Gastrocnemius medialis (tissue), 4 donors: ENCODE data around the gene GBA2. TPM values are rescaled to one million over a fixed set of nuclear protein-coding genes. Genes with fewer than 3 reads are reported as not detected.

Experiments
- ATAC-seq, 2 donors: fragments of 150-250 bp; one replicate each; pipeline ENCODE4 v1.9.1; 2016
- DNase-seq, 2 donors: peaks; one replicate each; pipeline ENCODE4 v3.0.0-alpha.2; 2019
- H3K27ac ChIP-seq, 4 donors: fragments of 200-600 bp; sonication (generic); 1 replicate in 1 of 4; 2 replicates in 3 of 4; pipeline ENCODE4 v1.5.1; 2016 to 2018; ENCODE audit warnings: mild to moderate bottlenecking in 2 of 4, moderate library complexity in 1 of 4
- H3K27me3 ChIP-seq, 3 donors: fragments of 200-600 bp; sonication (generic) in 2 of 3; 1 replicate in 1 of 3; 2 replicates in 2 of 3; pipeline versions ENCODE4 v1.5.1 to v1.6.0; 2016 to 2019; ENCODE audit warnings: mild to moderate bottlenecking in 1 of 3, moderate library complexity in 1 of 3
- H3K36me3 ChIP-seq, 2 donors: fragments of 200-600 bp; sonication (generic) in 1 of 2; one replicate each; pipeline ENCODE4 v1.5.1; 2017 to 2018
- H3K4me1 ChIP-seq, 2 donors: fragments of 200-600 bp; sonication (generic) in 1 of 2; one replicate each; pipeline ENCODE4 v1.5.1; 2016 to 2017; ENCODE audit warnings: mild to moderate bottlenecking in 2 of 2
- H3K4me3 ChIP-seq, 4 donors: fragments of 200-600 bp; sonication (generic) in 3 of 4; 1 replicate in 1 of 4; 2 replicates in 3 of 4; pipeline ENCODE4 v1.5.1; 2016 to 2019; ENCODE audit warnings: mild to moderate bottlenecking in 2 of 4
- H3K9me3 ChIP-seq, 3 donors: fragments of 200-600 bp; sonication (generic) in 2 of 3; 1 replicate in 1 of 3; 2 replicates in 2 of 3; pipeline ENCODE4 v1.5.1; 2016 to 2019
- POLR2A ChIP-seq, 2 donors: fragments of 450-650 bp; IDR thresholded peaks; one replicate each; pipeline ENCODE4 v1.6.1; 2017; ENCODE audit warnings: antibody characterized with exemption in 2 of 2, mild to moderate bottlenecking in 2 of 2, moderate library complexity in 2 of 2
- in situ Hi-C, 4 donors: fragments of 200-750 bp; cut with MboI; loops; one replicate each; pipeline versions ENCODE4 v1.15.0 to v1.8.0; 2017; ENCODE audit warnings: low sequenced_read_pairs in 4 of 4
- intact Hi-C: fragments of 100-400 bp; cut with DNase I; formaldehyde crosslinking; loops from one replicate; pipeline ENCODE4 v1.15.1; 2023; ENCODE audit warnings: low total_unique reads
- total RNA-seq, 4 donors: library from RNA; depleted of rRNA; stranded (reverse); fragments of >200 nt; gene quantifications; one replicate each; pipeline versions ENCODE4 v1.1.0 to v1.2.3, GENCODE V29; 2016
- TF ChIP-seq, protein P1 (sequence below), 5 experiments: fragments of 450-650 bp in 3 of 5; fragments of 200-600 bp in 2 of 5; sonication (generic) in 2 of 5; IDR thresholded peaks in 4 of 5; conservative IDR thresholded peaks in 1 of 5; 1 replicate in 4 of 5; 2 replicates in 1 of 5; pipeline ENCODE4 v1.5.1; 2016 to 2019; ENCODE audit warnings: antibody characterized with exemption in 5 of 5, mild to moderate bottlenecking in 3 of 5, moderate library complexity in 3 of 5

The GBA2 gene
- total RNA-seq, 4 donors from 2014 or later = 47.3 to 63.2 (median 51.4) TPM

DNA sequence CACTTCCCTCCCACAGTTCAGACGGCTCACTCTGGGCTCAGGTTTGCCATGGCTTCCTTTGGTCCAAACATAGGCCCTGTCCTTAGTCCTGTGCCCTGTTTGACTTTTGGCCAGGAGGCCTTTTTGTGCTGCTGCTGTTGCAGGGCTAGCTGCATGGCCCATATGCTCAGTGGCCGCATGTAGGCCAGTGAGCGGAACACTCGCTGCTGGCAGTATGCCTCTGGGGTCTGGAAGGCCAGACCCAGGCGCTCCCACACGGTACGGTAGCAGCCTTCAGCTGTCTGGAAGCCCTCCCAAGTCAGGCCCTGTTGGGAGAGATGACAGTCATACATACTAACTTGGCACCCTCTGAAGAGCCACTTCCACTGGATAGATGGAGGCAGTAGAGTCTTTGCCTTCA, 11.9 kb downstream of the GBA2 start:
- intact Hi-C loops = loop anchor here (10.0 kb wide), 1 partner anchor 252 kb away; no protein-coding TSS in a partner anchor

DNA sequence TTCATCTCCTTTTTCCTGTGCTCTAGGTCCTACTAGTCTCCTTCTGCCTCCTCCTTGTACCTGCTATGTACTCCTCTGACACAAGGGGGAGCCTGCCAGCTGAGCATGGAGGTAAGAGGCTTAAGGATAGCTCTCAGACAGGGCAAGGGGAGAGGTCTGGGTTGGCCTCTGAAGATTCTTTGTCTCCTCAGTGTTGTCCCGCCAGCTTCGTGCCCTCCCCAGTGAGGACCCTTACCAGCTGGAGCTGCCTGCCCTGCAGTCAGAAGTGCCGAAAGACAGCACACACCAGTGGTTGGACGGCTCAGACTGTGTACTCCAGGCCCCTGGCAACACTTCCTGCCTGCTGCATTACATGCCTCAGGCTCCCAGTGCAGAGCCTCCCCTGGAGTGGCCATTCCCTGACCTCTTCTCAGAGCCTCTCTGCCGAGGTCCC, 12.8 kb downstream of the GBA2 start:
- intact Hi-C loops = loop anchor here (10.0 kb wide), 1 partner anchor 251 kb away; no protein-coding TSS in a partner anchor
- DNase-seq = peak; percentile 43 to 71

More for the DNA sequence above, 11.9 kb downstream of the GBA2 start:
- Histone ChIP-seq H3K27ac (peak overlapping the region in 1 of 4 donors; percentile 56), H3K9me3 (no peaks in the 10 kb centered on the region), H3K36me3 (peaks cover 0 to 80% of the 10 kb centered on the region in 2 donors), H3K4me1 (peaks cover 11 to 14% of the 10 kb centered on the region in 2 donors), H3K27me3 (no peaks in the 10 kb centered on the region), H3K4me3 (no peak overlapping the region)
- TF ChIP-seq, protein P1, sequence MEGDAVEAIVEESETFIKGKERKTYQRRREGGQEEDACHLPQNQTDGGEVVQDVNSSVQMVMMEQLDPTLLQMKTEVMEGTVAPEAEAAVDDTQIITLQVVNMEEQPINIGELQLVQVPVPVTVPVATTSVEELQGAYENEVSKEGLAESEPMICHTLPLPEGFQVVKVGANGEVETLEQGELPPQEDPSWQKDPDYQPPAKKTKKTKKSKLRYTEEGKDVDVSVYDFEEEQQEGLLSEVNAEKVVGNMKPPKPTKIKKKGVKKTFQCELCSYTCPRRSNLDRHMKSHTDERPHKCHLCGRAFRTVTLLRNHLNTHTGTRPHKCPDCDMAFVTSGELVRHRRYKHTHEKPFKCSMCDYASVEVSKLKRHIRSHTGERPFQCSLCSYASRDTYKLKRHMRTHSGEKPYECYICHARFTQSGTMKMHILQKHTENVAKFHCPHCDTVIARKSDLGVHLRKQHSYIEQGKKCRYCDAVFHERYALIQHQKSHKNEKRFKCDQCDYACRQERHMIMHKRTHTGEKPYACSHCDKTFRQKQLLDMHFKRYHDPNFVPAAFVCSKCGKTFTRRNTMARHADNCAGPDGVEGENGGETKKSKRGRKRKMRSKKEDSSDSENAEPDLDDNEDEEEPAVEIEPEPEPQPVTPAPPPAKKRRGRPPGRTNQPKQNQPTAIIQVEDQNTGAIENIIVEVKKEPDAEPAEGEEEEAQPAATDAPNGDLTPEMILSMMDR (IDR thresholded peaks at IDR 0.05 in 4 of 5, conservative IDR thresholded peaks at IDR 0.05 in 1 of 5) = no peak
- no peak for TF ChIP-seq POLR2A (IDR thresholded peaks at IDR 0.05)
- in situ Hi-C loops = loop anchor here in 1 of 4 donors (25.0 kb wide), 1 partner anchor 250 kb away; the partner anchor contains the start of gene RUSC2
- ATAC-seq = no peak
- no peak for DNase-seq

DNA sequence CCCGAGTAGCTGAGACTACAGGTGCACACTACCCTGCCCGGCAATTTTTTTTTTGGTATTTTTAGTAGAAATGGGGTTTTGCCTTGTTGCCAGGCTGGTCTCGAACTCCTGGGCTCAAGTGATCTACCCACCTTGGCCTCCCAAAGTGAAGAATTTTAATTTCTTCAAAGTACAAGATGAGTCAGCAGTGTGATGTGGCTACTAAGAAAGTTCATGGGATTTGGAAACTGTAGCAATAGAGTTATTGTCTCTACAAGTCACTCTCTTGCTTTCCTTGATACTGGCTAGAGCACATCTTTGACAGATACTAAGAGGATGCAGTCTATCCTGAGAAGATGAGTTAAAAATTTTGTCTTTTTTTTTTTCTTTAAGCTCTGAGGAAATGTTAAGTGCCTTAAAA, 14.9 kb downstream of the GBA2 start:
- ATAC-seq (no peak), DNase-seq (no peak)
- Histone ChIP-seq H3K36me3 (peaks cover 0 to 53% of the 10 kb centered on the region in 2 donors), H3K4me1 (peaks cover 33 to 37% of the 10 kb centered on the region in 2 donors), H3K27me3 (no peaks in the 10 kb centered on the region), H3K27ac (peak overlapping the region; percentile 20 to 98 (median 88)), H3K9me3 (no peaks in the 10 kb centered on the region), H3K4me3 (no peak overlapping the region)
- in situ Hi-C loops (loop anchor here in 1 of 4 donors (25.0 kb wide), 1 partner anchor 247 kb away; the partner anchor contains the start of gene RUSC2), intact Hi-C loops (loop anchor here (5.0 to 10.0 kb wide), 2 partner anchors 249 to 458 kb away; partner anchors contain the start of gene CLTA)
- TF ChIP-seq, protein P1 (IDR thresholded peaks at IDR 0.05 in 4 of 5, conservative IDR thresholded peaks at IDR 0.05 in 1 of 5) = no peak
- no peak for TF ChIP-seq POLR2A (IDR thresholded peaks at IDR 0.05)

More for the DNA sequence above, 12.8 kb downstream of the GBA2 start:
- H3K4me3 ChIP-seq = no peak overlapping the region
- no peaks in the 10 kb centered on the region for H3K27me3 ChIP-seq
- in situ Hi-C loops = loop anchor here in 1 of 4 donors (25.0 kb wide), 1 partner anchor 249 kb away; the partner anchor contains the start of gene RUSC2
- peak in 1 of 2 donors; percentile 28 for ATAC-seq
- peaks cover 0 to 72% of the 10 kb centered on the region in 2 donors for H3K36me3 ChIP-seq
- peaks cover 12 to 15% of the 10 kb centered on the region in 2 donors for H3K4me1 ChIP-seq
- TF ChIP-seq POLR2A (IDR thresholded peaks at IDR 0.05) = no peak
- TF ChIP-seq, protein P1 (IDR thresholded peaks at IDR 0.05 in 4 of 5, conservative IDR thresholded peaks at IDR 0.05 in 1 of 5) = peak; percentile 52 to 78 (median 70)
- peak overlapping the region in 2 of 4 donors; percentile 33 to 56 for H3K27ac ChIP-seq
- no peaks in the 10 kb centered on the region for H3K9me3 ChIP-seq

DNA sequence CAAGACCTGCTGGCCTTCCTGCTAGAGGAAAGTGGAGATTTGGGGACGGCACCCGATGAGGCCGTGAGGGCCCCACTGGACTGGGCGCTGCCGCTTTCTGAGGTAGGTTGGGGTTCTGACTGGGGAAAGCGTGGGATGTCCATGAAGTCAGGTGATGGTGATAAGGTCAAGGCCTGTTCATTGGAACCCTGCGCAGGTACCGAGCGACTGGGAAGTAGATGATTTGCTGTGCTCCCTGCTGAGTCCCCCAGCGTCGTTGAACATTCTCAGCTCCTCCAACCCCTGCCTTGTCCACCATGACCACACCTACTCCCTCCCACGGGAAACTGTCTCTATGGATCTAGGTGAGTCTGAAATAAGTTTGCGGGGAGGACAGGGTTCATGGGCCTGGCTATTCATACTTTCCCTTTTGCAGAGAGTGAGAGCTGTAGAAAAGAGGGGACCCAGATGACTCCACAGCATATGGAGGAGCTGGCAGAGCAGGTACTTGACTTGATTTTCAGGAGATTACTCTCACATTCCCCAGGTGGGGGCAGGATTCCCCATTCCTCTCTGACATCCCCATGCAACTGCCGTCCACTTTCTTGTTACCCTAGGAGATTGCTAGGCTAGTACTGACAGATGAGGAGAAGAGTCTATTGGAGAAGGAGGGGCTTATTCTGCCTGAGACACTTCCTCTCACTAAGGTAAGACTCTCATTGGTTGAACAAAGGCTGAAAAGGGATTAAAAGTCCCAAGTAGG, 16.1 kb downstream of the GBA2 start:
- TF ChIP-seq, protein P1 (IDR thresholded peaks at IDR 0.05 in 4 of 5, conservative IDR thresholded peaks at IDR 0.05 in 1 of 5) = peak in 1 of 5 experiments; percentile 9
- no peak for TF ChIP-seq POLR2A (IDR thresholded peaks at IDR 0.05)
- in situ Hi-C loops = loop anchor here in 1 of 4 donors (25.0 kb wide), 1 partner anchor 246 kb away; the partner anchor contains the start of gene RUSC2
- H3K4me3 ChIP-seq = peak overlapping the region; percentile 68 to 94 (median 87)
- H3K4me1 ChIP-seq = peaks cover 44 to 48% of the 10 kb centered on the region in 2 donors
- intact Hi-C loops = loop anchor here (1.0 to 10.0 kb wide), 8 partner anchors 16 to 459 kb away; partner anchors contain the start of genes CCDC107, CLTA, GBA2 and HINT2
- no peaks in the 10 kb centered on the region for H3K9me3 ChIP-seq
- H3K27ac ChIP-seq = peak overlapping the region; percentile 88 to 98 (median 92)
- no peaks in the 10 kb centered on the region for H3K27me3 ChIP-seq
- peaks cover 0 to 42% of the 10 kb centered on the region in 2 donors for H3K36me3 ChIP-seq
- DNase-seq = no peak
- peak; percentile 1 to 6 for ATAC-seq
